Ovary (tissue), 9 donors: ENCODE results near the gene CFAP61. TPM values are rescaled to one million over a fixed set of nuclear protein-coding genes. Genes with fewer than 3 reads are reported as not detected.

ENCODE experiments used
- DNase-seq, 5 donors: peaks; one replicate each; pipeline ENCODE4 v3.0.0-alpha.2; 2019 to 2020
- H3K27ac ChIP-seq, 2 donors: fragments of 200-600 bp; one replicate each; pipeline versions ENCODE4 v1.5.1 to v1.8.0; 2019 to 2022
- H3K27me3 ChIP-seq: fragments of 200-600 bp; one replicate; pipeline ENCODE4 v1.8.0; 2022
- H3K36me3 ChIP-seq: fragments of 200-600 bp; sonication (generic); one replicate; pipeline ENCODE4 v1.5.1; 2019
- H3K4me1 ChIP-seq: one replicate; pipeline ENCODE4 v1.8.1; 2013; ENCODE audit warnings: mild to moderate bottlenecking, moderate library complexity; ENCODE audit not compliant: insufficient read depth
- H3K4me3 ChIP-seq: fragments of 200-600 bp; sonication (generic); one replicate; pipeline ENCODE4 v1.5.1; 2017
- H3K9me3 ChIP-seq, 2 donors: fragments of 200-600 bp in 1 of 2; sonication (generic) in 1 of 2; one replicate each; pipeline versions ENCODE4 v1.5.1 to v1.8.1; 2013 to 2019; ENCODE audit warnings: mild to moderate bottlenecking in 1 of 2, moderate library complexity in 1 of 2
- CTCF ChIP-seq, 3 donors: fragments of 450-650 bp in 2 of 3; fragments of 200-600 bp in 1 of 3; IDR thresholded peaks; one replicate each; pipeline versions ENCODE4 v1.5.1 to v1.8.0; 2016 to 2022; ENCODE audit warnings: antibody characterized with exemption in 3 of 3, mild to moderate bottlenecking in 1 of 3
- EP300 ChIP-seq: sonication (generic); formaldehyde crosslinking; IDR thresholded peaks from one replicate; pipeline ENCODE4 v1.6.1; 2017; ENCODE audit warnings: antibody characterized with exemption
- POLR2A ChIP-seq: fragments of 450-650 bp; IDR thresholded peaks from one replicate; pipeline ENCODE4 v1.6.1; 2017; ENCODE audit warnings: antibody characterized with exemption, mild to moderate bottlenecking, moderate library complexity
- WGBS, 3 donors: extraction: QIAGEN DNeasy Blood & Tissue Kit in 1 of 3; methylation state at CpG; one replicate each; pipeline versions ENCODE4 v1.1.5 to v1.1.7; 2013 to 2017; 5-methylcytosine and 5-hydroxymethylcytosine counted together
- intact Hi-C, 4 donors: fragments of 100-400 bp; cut with DNase I; formaldehyde crosslinking; loops; one replicate each; pipeline versions ENCODE4 v1.11.0 to v1.15.1; 2022 to 2023
- polyA plus RNA-seq, 2 donors: library from polyadenylated mRNA; stranded (reverse); fragments of 200-250 nt in 1 of 2; fragments of 350-450 nt in 1 of 2; fragmentation: Illumina TruSeq in 1 of 2; extraction: RNeasy Lipid Tissue Mini Kit (QIAGEN cat#74804) in 1 of 2; gene quantifications; one replicate each; pipeline ENCODE4 v1.2.3, GENCODE V29; 2013 to 2014
- total RNA-seq, 7 donors: library from RNA; depleted of rRNA in 2 of 7; stranded (reverse); fragments of >200 nt in 2 of 7; fragmentation: NEBNext Ultra II Directional in 3 of 7; extraction: Animal tissue kit (Norgen Biotek cat#: 25700) in 3 of 7; gene quantifications; one replicate each; pipeline versions ENCODE4 v1.1.0 to v1.2.4, GENCODE V29; 2016 to 2023
- donor health status: DM: no; HTN: no; CAD: no; lungs with moderate emphysema.
- donor health status: DM: no; HTN: no; CAD: no.
- donor health status: Bipolar disorder and iron deficiency.
- donor health status: DM: yes; HTN: yes; CAD: no.
- donor health status: DM: no; HTN: no; CAD: no.
- donor health status: DM: yes; HTN: yes; CAD: no.

CFAP61 gene
- total and polyA plus RNA-seq, 9 donors, result 0.12 to 13.1 (median 0.96) TPM; not detected in 1

DNA sequence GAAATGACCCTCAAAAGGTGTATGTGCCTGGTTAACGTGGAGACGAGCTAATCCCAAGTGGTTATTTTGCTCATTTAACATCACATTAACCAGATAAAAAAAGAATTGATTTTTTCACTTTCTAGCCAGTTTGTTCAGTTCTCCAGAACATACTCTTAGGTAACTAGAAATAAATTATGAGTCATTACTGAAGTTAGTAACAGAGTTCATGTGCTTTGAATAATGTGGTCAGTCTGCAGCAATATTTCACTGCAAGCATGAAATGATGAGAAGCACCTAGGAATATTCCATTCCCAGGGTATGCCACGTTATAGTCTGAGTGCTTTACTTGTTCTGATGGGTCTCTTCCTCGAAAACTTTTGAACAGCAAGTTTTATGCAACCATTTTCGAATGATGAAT lies 177.3 kb downstream of the CFAP61 start:
- TF ChIP-seq EP300 (no peak), CTCF (IDR thresholded peaks at IDR 0.05) (no peak)
- H3K9me3 ChIP-seq, result no peaks in the 10 kb centered on the region
- no peak for DNase-seq
- no peaks in the 10 kb centered on the region for H3K4me1 ChIP-seq
- intact Hi-C loops, result no loop called here
- WGBS, 3 donors, result 52 to 71% (median 62%) methylated on average over 5 of the region's 5 CpGs
- no peaks in the 10 kb centered on the region for H3K27me3 ChIP-seq
- H3K4me3 ChIP-seq, result no peak overlapping the region
- no peak overlapping the region for H3K27ac ChIP-seq
- H3K36me3 ChIP-seq, result no peaks in the 10 kb centered on the region

DNA sequence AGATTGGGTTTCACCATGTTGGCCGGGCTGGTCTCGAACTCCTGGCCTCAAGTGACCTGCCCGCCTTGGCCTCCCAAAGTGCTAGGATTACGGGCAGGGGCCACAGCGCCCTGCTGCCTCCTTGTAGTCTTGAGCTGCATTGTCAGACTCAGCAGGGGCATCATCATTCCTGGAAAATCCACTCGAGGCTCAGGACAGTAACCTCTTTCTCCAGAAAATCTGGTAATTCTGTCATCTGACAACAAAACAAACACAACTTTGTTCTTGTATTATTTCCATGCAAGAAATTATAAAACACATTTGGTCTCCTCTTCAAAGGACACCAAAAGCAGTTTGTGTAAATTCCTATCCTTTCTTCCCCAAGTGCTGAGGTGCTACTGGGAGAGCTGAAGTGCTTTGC lies 178.4 kb downstream of the CFAP61 start:
- H3K27ac ChIP-seq, result no peak overlapping the region
- no peak for DNase-seq
- WGBS, 3 donors, result 84 to 92% (median 86%) methylated on average over 6 of the region's 6 CpGs
- H3K36me3 ChIP-seq, result no peaks in the 10 kb centered on the region
- no peaks in the 10 kb centered on the region for H3K27me3 ChIP-seq
- H3K4me1 ChIP-seq, result no peaks in the 10 kb centered on the region
- intact Hi-C loops, result no loop called here
- no peak overlapping the region for H3K4me3 ChIP-seq
- TF ChIP-seq CTCF (IDR thresholded peaks at IDR 0.05), result no peak
- no peaks in the 10 kb centered on the region for H3K9me3 ChIP-seq

DNA sequence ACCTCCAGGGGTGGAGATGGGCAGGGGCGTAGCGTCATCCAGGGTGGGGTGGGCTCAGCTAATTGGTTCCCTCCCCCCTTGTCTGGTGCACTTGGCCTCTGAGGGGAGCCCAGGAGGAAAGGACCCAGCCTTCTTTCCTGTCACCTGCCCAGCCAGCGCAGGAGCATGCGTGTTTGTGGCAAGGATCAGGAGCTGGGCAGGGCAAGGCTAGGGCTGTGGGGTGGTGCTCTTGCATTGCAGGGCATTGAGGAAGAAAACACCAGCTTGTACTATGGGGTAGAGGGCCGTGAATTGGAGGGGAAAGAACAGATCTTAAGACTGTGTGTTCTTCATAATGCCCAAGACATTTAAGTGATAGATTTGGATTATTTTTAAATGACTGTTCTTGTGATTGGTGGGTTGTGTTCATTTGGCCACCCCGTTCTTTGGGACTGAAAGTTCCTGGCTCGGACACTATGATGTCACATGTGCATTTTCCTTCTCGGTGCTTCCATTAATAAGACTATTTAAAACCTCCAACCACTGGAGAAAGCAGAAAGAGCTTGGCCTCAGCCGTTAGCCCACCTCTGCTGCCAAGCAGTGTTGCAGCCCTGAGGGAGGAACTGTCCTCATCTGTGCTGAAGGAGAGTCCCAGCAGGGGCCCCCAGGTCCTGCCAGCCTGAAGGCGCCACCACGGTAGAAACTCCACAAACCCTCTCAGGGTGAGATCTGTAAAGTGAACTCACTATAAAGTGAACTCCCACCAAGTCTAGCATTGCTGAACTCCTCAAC lies 179.4 kb downstream of the CFAP61 start:
- WGBS, 3 donors, result 65 to 75% (median 69%) methylated on average over 11 of the region's 11 CpGs
- Histone ChIP-seq H3K9me3 (no peaks in the 10 kb centered on the region), H3K36me3 (no peaks in the 10 kb centered on the region), H3K4me3 (no peak overlapping the region), H3K27ac (no peak overlapping the region), H3K27me3 (no peaks in the 10 kb centered on the region), H3K4me1 (no peaks in the 10 kb centered on the region)
- no peak for DNase-seq
- TF ChIP-seq CTCF (IDR thresholded peaks at IDR 0.05), result no peak
- no peak for TF ChIP-seq POLR2A
- no peak for TF ChIP-seq EP300
- intact Hi-C loops, result no loop called here

- H3K9me3 ChIP-seq, result no peaks in the 10 kb centered on the region
- TF ChIP-seq CTCF (IDR thresholded peaks at IDR 0.05), result no peak
- no peak for TF ChIP-seq POLR2A
- TF ChIP-seq EP300, result no peak
- no peak overlapping the region for H3K4me3 ChIP-seq
- intact Hi-C loops, result no loop called here
- no peaks in the 10 kb centered on the region for H3K4me1 ChIP-seq
- no peaks in the 10 kb centered on the region for H3K27me3 ChIP-seq
- DNase-seq, result no peak
- H3K36me3 ChIP-seq, result no peaks in the 10 kb centered on the region
- 55 to 80% (median 58%) methylated on average over 19 of the region's 19 CpGs for WGBS, 3 donors
- H3K27ac ChIP-seq, result no peak overlapping the region
These were observed 180.7 kb downstream of the CFAP61 start for GRCh38 chr20:20233041-20233514.
